Stimulated activated CD8-positive, alpha-beta memory T cell treated with anti-CD3 and anti-CD28 coated beads, Interleukin-7, amount 100 ng/mL, for 48 hours (primary cell): ENCODE measurements around the gene SLF2.
"Not testable (repeated sequence)": the region's sequence is repeated elsewhere in the genome, so short reads cannot be mapped to it uniquely, and the experiment has no call there.

Source experiments
- DNase-seq, 2 donors: peaks; one replicate each; pipeline ENCODE4 v3.0.0-alpha.2; 2020; ENCODE audit warnings: low read depth in 1 of 2; ENCODE audit errors: extremely low read depth in 1 of 2

The SLF2 gene

DNA sequence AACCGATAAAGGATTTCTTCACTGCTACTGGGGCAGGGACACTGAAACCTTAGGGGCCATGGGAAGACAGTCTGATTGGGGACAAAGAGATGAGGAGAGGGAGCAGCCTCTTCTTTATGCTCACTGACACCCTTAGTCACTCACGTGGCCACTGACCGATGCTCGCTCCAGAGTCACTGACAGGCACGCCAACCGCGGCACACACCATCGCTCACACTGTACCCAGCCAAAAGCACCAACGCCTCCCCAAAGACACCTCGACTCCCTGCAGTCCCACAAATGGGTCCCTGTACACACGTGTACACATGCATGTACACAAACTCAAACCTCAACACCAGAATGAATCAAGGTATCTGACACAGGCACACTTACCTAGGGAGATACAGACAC lies 35.3 kb upstream of the SLF2 start:
- DNase-seq = no peak

DNA sequence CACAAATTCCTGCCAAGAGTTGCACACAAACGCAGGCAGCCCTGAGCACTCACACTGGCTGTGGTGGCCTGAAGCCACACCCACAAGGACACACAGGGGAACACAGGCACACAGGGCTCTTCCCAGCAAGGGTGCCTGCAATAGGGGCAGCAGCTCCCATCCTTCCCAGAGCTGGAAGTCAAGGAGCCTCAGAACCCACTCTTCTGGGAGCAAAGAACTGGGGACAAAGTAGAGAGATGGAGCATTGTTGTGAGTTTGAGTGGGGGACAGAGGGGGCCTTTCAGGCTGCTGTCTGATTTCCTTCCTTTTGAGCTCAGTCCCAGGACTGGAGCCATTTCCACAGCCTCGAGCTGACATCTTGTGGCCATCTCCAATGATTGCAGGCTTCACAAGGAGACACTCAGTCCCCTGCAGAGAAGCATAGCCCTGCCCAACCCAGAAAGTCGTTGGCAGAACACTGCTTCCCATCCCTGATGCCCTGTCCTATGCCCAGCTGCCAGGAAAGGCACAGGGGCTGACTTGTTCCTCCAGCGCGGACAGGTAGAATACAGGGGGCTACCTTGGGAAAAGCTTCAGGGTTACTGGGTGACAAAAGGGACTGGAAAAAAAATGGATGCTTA lies 34.4 kb upstream of the SLF2 start:
- DNase-seq = peak in 1 of 2 donors; percentile 12

DNA sequence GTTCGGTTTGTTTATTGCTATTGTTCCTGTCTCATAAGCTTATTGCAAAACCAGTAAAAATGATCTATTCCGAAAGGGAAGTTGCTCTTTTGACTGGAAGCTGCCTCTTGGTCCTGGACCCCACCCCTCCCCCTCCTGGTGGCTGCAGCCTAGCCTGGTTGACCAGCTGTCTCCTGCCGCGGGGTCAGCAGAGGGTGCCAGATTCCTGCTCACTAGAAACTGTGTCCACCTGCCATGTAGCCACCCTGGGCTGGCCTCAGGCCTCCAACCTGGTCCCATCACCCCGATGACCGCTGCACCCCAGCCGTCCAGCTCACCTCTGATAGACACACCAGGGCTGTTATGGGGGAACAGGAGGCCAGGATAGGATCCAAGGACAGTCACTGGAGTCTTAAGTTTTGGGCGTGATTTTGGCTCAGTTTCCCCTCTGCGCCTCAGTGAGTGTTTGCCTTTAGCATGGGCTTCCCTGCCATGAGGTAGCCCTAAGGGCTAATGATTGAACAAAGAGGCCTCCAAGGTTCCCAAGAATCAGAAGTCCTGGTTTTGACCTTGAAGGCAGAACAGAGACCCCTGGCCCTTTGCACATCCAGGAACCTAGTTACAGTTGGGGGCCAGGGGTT lies 32.9 kb upstream of the SLF2 start:
- no peak for DNase-seq

DNA sequence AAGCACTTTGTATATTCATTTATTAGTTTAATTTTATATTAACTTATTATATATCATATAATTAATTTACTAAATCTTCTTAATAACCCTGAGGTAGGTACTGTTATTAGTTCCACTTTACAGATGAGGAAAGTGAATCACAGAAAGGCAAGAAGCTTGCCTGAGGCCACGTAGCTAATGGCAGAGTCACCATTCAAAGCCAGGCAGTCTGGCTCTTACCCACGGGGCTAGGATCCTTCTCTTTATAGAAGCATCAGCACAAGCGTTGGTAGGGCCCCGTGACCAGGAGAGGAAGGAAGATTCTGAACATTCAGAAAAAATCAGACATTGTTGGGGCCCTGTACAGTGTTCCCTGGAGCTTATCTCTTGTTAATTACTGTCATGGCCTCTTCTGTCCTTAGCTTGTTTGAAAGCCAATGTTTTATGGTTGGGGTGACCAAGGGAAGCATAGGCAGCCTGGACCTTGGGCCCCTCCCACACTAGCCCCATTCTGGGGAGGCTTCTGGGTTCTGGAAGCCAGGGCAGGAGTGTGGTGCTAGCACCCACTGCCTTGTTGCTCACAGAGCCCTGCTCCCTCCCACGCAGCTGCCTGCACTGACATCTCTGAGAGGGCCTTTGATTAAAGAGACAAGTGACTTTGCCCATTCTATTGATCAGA lies 31.1 kb upstream of the SLF2 start:
- DNase-seq = no peak

DNA sequence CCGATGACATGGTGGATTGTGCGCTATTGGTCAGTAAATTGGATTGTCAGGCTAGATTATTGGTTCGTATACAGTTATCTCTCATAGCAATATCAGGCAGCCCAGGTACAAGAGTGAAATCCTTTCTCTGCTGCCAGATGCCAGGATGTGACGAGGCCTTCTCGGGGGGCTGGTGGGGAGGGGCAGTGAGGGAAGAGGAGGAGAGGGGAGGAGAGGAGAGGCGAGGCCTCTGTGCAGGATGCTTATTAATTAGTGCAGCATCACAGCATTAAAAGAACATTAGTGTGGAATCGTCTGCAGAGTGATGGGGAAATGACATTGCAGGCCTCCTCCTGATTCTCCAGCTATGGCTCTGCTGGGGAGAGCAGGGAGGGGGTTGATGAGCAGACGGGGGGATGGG lies 30.5 kb upstream of the SLF2 start:
- DNase-seq = no peak

DNA sequence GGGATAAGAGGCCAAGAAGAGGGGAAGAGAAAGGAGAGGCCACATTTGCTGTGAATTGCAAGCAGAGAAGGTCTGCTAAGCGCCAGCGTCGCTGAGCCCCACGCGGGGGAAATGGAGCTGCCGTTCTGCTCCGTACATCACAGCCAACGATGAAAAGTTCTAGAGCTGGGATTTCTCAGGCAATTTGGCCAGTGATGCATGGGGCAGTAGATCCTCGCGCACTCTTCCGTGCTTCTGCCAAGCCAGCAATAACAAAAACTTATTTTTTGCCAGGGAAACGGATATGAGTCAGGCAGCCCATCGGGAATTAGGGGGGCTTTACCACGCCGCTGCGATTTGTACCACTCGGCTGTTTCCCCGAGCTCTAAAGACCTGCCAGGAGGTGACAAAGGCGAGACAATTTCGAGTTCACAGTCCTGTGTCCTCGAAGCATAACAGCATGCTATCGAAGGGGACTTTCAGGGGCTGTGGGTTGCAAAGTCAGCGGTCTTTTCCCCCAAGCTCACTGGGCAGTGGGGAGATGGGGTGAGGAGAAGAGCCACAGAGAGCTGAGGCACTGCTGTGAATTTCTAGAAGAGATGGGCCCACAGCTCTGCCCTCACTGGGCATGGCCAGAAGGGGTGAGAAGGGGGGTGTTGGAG lies 30.0 kb upstream of the SLF2 start:
- DNase-seq = no peak

DNA sequence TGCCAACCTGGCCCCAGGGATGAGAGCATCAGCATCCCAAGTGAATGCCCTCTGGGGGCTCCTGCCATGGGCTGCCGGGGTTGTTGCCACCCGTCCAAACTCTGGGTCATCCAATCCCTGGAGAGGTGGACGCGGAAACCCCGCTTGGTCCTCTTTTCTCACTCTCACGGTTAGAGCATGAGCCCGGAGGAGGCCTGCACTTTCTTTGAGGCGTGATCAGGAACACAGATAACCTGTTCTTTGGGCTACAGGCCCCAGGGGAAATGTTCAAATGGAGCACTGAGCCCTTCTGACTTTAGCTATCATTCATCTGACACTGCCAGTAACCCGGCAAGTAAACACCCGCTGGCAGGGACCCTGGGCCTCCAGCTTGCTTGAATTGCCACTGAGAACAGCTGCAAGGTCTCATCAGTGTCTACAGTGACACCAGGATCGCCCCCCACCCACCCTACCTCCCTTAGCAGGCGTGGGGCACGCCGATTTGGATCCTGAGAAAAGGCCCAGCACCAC lies 29.4 kb upstream of the SLF2 start:
- DNase-seq = no peak

DNA sequence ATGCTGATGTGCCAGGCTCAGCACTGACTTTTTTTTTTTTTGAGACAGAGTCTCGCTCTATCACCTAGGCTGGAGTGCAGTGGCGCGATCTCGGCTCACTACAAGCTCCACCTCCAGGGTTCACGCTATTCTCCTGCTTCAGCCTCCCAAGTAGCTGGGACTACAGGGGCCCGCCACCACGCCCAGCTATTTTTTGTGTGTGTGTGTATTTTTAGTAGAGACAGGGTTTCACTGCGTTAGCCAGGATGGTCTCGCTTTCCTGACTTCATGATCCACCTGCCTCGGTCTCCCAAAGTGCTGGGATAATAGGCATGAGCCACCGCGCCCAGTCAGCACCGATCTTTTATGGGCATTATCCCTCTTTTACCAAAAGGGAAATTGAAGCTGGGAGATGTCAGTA lies 27.2 kb upstream of the SLF2 start:
- not testable (repeated sequence) for DNase-seq

DNA sequence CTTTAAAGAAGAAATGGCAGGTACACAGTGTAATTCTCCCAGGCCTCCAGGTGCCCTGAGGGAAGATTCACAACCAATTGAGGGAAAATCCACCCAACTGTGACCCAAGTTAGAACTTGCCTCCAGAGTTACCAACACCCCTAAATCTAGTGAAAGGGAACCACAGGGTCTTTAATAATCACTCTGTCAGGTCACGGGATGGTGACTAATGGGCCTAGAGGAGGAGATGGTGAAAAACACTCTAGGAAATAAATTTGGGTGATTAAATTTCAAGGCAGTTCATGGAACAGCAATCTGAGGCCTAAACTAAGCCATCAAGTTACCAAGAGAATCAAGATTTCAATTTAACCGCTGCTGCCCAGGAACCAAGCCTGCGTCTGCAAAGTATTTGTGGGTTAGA lies 26.7 kb upstream of the SLF2 start:
- DNase-seq = no peak

DNA sequence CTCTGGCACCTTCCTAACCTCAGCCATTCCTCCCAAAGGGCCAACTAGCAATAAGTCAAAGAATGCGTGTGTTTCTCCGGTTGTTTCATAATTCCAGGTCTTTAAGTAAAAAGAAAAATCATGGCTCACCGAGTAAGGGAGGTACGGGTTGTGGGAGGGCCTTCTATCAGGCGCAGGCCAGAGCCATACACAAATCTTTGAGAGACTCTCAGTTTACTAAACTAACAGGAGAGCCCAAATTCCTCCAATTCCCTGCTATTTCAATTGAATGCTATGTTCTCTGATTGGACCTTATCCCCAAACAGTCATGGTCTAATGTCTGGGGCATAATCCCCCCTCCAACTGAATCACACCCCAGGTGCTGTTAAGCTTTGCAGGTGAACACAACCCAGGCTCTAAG lies 26.2 kb upstream of the SLF2 start:
- DNase-seq = no peak

DNA sequence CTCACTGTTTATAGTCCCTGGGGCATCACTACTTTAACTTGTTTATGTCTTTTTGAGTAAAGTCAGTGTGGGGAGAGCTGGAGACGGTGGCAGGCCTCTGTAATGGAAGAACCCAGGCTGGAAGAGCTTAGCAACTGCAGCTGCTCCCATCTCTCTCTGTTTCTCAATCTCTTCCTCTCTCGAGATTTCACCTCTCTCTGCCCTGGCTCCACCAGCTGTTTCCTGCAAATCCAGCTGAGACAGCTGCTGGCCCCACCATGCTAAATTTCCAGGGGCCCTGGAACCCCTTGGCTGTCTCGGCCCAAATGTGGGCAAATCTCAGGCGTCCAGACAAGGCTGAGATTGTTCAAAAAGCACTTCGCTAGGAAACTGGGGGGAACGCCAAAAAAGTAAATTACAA lies 25.8 kb upstream of the SLF2 start:
- DNase-seq = no peak

DNA sequence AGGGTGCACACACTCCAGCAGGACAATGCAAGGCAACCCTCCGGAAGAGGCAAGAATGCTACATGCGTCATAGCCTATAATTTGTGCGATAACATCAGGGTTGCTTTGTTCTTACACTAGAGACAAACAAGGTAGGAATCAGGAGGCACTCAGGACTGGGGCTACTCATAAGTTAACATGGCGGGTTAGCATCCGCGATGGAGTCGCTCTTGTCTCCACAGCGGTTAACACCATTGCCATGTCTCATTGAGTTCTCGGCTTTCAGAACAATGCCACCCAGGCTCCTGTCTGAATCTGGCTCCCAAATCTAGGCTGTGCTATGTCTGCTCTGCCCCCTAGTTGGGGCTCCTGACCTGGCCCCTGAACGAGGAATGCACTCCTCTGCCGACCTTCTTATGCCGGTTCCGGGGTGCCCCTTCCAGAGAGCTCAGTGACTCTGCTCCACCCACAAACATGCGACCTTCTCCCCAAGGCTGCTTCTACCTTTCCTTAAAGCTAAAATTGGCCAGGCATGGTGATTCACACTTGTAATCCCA lies 24.9 kb upstream of the SLF2 start:
- no peak for DNase-seq

DNA sequence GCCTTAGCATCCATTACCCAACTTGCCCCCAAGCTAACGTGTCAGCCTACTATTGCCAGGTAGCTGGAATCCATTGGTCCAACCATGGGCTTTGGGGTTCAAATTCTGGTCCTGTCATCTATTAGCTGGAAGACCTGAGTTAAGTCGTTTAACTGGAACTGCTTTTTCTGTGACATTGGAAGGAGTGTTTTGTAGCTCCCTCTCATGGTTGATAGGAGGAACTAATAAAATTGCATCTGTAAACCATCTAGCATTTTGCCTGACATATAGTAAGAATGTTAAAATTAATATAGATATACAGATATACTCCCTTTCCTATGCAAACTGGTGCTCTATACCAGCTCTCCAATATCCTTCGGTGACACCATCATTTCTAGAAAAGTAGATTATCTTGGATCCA lies 23.8 kb upstream of the SLF2 start:
- no peak for DNase-seq

DNA sequence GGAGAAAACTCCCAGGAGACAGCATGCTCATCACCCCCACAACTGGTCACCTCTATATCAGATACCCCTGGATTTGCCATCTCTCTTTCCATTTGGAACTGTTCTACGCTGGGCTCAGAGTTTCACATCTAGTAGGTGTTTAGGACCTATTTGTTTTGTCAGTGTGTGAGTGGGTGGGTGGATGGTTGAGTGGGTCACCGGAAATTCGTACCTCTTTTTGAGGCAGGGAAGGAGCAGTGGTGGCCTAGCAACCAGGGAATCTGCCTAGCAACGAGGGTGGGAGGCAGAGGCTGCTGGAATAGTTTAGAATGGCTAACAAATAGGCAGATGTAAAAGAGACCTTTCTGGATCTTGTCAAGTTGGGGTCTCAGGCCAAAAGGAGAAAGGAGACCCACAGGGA lies 23.2 kb upstream of the SLF2 start:
- no peak for DNase-seq

DNA sequence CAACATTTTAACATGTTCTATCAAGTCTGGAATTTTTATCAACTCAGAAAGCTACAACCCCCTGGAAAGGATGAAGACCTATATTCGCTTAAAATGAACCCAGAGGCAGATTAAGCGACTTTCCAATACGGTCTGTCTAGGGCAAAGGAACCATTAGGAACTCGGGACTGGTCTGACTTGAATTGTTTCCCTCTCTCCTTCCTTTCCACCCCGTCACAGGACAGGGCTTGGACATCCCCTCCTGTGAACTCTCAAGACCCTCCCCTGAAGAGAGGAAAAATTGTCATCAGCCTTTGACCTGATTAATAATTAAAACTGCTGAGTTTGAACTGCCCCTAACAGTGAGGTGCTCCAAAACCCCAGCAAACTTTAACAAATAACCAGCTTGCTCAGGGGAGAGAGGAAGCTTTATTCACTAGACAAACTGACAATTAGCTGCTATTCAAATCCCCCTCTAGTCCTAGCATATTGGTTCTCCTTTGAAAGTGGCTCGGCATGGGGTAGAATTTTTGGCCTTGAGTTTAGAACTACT lies 22.6 kb upstream of the SLF2 start:
- no peak for DNase-seq

DNA sequence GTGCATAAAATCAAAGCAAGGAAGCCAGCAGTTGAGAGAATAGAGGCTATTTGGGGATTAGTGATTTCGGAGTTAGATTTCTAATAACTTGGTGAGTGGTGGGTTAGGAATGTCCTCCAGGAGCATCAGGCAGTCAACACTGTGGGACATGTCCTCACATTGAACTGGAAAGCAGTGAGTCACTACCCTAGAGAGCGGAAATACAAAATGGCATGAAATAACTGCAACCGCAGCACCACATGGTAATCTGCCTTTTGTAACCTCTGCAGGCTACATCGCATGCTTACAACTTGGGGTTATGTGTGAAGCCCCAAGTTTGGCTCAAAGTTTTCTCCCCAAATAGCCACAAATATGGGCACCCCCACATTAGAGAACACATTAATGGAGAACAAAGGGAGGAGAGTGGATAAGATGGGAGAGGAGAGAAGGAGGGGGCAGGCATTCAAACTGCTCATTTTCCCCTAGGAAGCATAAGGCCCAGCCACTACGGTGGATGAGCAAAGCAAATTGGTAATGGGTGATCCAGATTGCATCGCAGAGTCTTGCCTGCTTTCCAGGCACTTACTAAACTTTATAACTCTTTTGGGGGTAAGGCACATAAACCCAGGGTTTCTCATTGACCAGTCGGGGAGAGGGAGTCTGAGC lies 22.0 kb upstream of the SLF2 start:
- no peak for DNase-seq

DNA sequence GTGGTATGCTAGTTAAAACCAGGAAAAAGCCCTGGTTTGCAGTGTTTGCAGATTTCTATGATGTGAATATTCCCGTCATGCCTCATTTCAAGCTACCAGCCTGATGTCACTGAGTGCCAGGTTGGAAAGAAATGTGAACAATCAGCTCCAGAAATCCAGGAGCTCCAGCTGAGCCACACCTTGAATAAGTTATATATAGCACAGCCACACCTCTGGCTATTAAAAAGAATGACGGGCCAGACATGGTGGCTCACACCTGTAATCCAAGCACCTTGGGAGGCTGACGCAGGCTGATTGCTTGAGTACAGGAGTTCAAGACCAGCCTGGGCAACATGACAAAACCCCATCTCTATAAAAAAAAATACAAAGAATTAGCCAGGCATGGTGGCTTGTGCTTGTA lies 18.7 kb upstream of the SLF2 start:
- DNase-seq = no peak

DNA sequence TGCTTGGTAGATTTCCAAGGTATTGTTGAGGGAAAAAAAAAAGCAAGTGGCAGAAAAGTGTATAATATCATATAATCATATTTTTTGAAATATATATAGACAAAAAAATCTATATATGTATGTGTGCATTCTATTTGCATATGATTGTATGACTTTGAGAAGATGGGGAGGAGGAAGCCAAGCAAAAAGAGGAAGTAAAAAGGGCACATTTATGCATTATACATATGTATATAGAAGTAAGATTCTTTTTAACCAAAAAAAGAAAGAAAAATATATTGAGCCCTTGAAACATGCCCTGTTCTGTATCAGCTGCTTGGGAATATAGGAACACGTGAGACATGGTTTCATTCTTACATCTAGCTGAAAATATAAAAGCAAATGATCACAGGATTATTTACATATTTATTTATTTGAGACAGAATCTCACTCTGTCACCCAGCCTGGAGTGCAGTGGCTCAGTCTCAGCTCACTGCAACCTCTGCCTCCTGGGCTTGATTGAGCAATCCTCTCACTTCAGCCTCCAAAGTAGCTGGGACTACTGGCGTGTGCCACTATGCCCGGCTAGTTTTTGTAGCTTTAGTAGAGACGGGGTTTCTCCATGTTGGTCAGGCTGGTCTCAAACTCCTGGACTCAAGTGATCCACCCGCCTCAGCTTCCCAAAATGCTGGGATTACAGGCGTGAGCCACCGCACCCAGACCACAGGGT lies 18.0 kb upstream of the SLF2 start:
- DNase-seq = no peak

DNA sequence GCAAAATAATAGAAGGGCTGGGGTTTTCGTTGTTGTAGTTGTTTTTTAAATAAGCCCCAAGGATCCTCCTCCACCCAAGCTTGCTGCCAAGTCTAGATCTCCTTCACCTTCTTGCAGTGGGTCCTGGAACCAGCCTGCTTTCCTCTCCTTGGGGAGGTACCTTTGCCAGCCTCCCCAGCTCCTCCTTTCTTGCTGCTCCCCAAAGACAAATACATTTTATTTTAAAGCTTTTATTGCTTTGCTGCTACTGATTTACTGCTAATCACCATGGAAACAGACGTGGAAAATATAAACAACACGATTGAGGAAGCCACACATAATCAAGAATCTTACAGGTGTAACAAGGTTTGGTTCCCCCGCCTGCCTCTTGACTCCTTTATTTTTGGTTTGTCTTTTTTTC lies 17.4 kb upstream of the SLF2 start:
- DNase-seq = no peak

DNA sequence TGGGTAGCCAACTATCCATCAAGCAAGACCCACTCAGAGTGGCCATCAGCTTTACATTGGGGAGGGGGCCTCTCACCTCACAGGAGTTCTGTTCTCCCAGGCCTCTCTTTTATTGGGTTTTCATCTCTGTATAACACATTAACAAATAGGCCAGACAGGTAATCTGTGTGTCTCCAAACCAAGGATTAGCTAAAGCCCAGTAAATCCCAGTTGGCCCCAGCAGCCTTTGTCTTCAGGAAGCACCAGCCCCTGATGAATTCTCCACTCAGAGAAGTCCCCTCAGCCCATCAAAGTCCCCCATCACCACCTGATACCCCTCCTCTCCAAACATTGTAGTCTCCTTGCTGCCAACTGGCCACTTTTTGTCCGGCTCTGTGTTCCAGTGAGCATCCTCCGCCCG lies 16.9 kb upstream of the SLF2 start:
- DNase-seq = no peak
